ENCODE measurements around the gene MPZL1. TPM values are rescaled to one million over a fixed set of nuclear protein-coding genes. Genes with fewer than 3 reads are reported as not detected.

The MPZL1 gene
- total and polyA plus RNA-seq, 4 donors: 11.3 to 26.1 (median 16.8) TPM

GRCh38 chr1:167681024-167681423 lies 40.8 kb upstream of the MPZL1 start (continued):
- no peak for TF ChIP-seq ZBTB33 (IDR thresholded peaks at IDR 0.05)
- no peak for TF ChIP-seq MAX (IDR thresholded peaks at IDR 0.05)
- TF ChIP-seq NR2F2 (IDR thresholded peaks at IDR 0.05): no peak
- no peak for TF ChIP-seq FOXA1 (IDR thresholded peaks at IDR 0.05)
- TF ChIP-seq HNF4G (IDR thresholded peaks at IDR 0.05): no peak

- DNase-seq (ENCODE audit: low spot score): no peak
- no peaks in the 10 kb centered on the region for H3K36me3 ChIP-seq (ENCODE audit: control insufficient read depth in 4 of 4, insufficient read depth in 3 of 4, low read depth in 1 of 4, low read length in 3 of 4)
- no peak overlapping the region for H3K27ac ChIP-seq (ENCODE audit: low read depth in 1 of 2, low read length in 2 of 2)
- no peaks in the 10 kb centered on the region for H3K4me1 ChIP-seq (ENCODE audit: control insufficient read depth in 4 of 4, insufficient read depth in 4 of 4, low read length in 3 of 4)
- TF ChIP-seq TAF1 (conservative IDR thresholded peaks at IDR 0.05) (no peak), EGR1 (IDR thresholded peaks at IDR 0.05; ENCODE audit: low read depth in 2 of 2) (no peak), HNF4G (IDR thresholded peaks at IDR 0.05) (no peak), JUND (IDR thresholded peaks at IDR 0.05) (no peak), CTCF (IDR thresholded peaks at IDR 0.05; ENCODE audit: low read depth, low read length, missing input control) (no peak), RAD21 (IDR thresholded peaks at IDR 0.05) (no peak), NR2F2 (IDR thresholded peaks at IDR 0.05) (no peak), FOXA1 (IDR thresholded peaks at IDR 0.05) (no peak), RXRA (IDR thresholded peaks at IDR 0.05) (no peak), REST (IDR thresholded peaks at IDR 0.05) (no peak)
- H3K4me3 ChIP-seq (ENCODE audit: low read depth in 1 of 3, low read length in 3 of 3): no peak overlapping the region
- no peaks in the 10 kb centered on the region for H3K27me3 ChIP-seq (ENCODE audit: control insufficient read depth in 4 of 4, insufficient read depth in 4 of 4, low read length in 3 of 4)
- WGBS: 68% methylated on average over 5 of the region's 5 CpGs
- H3K9ac ChIP-seq (ENCODE audit: low read depth in 1 of 2, low read length in 2 of 2): no peak overlapping the region
- no peaks in the 10 kb centered on the region for H3K9me3 ChIP-seq (ENCODE audit: control insufficient read depth in 4 of 4, low read length in 3 of 4)
These were observed 40.2 kb upstream of the MPZL1 start for GRCh38 chr1:167681451-167682098.

- no peak overlapping the region for H3K4me3 ChIP-seq (ENCODE audit: low read depth in 1 of 3, low read length in 3 of 3)
- no peak overlapping the region for H3K9ac ChIP-seq (ENCODE audit: low read depth in 1 of 2, low read length in 2 of 2)
- no peak overlapping the region for H3K27ac ChIP-seq (ENCODE audit: low read depth in 1 of 2, low read length in 2 of 2)
- no peaks in the 10 kb centered on the region for H3K36me3 ChIP-seq (ENCODE audit: control insufficient read depth in 4 of 4, insufficient read depth in 3 of 4, low read depth in 1 of 4, low read length in 3 of 4)
- no peak for DNase-seq (ENCODE audit: low spot score)
- no peaks in the 10 kb centered on the region for H3K4me1 ChIP-seq (ENCODE audit: control insufficient read depth in 4 of 4, insufficient read depth in 4 of 4, low read length in 3 of 4)
- no peaks in the 10 kb centered on the region for H3K9me3 ChIP-seq (ENCODE audit: control insufficient read depth in 4 of 4, low read length in 3 of 4)
- no peaks in the 10 kb centered on the region for H3K27me3 ChIP-seq (ENCODE audit: control insufficient read depth in 4 of 4, insufficient read depth in 4 of 4, low read length in 3 of 4)
- TF ChIP-seq FOXA2 (IDR thresholded peaks at IDR 0.05) (no peak), NR2F2 (IDR thresholded peaks at IDR 0.05) (no peak), JUND (IDR thresholded peaks at IDR 0.05) (no peak), YY1 (IDR thresholded peaks at IDR 0.05) (no peak), GABPA (IDR thresholded peaks at IDR 0.05 in 1 of 2, conservative IDR thresholded peaks at IDR 0.05 in 1 of 2) (no peak), RAD21 (IDR thresholded peaks at IDR 0.05) (no peak), HNF4A (conservative IDR thresholded peaks at IDR 0.05) (no peak), ATF3 (IDR thresholded peaks at IDR 0.05) (no peak), SP1 (IDR thresholded peaks at IDR 0.05) (no peak), MAX (IDR thresholded peaks at IDR 0.05) (no peak), REST (IDR thresholded peaks at IDR 0.05) (no peak), TAF1 (conservative IDR thresholded peaks at IDR 0.05) (no peak), FOXA1 (IDR thresholded peaks at IDR 0.05) (no peak)
- 79% methylated on average over 6 of the region's 6 CpGs for WGBS
These were observed 38.6 kb upstream of the MPZL1 start for GRCh38 chr1:167683226-167683625.

All from liver (tissue), 9 donors.